Neural cell (in vitro differentiated cells): Measurements from ENCODE around the gene LPCAT1.

Source experiments
- EP300 ChIP-seq: fragments of 450-650 bp; conservative IDR thresholded peaks from 2 replicates; pipeline ENCODE4 v1.6.1; 2014; ENCODE audit warnings: antibody characterized with exemption, mild to moderate bottlenecking, moderate library complexity; ENCODE audit not compliant: poor library complexity, severe bottlenecking
- EZH2 ChIP-seq: fragments of 200-600, 300-800 bp; shearing (Covaris generic), sonication (generic); IDR thresholded peaks from 2 replicates; pipeline ENCODE4 v1.6.1; 2014; ENCODE audit warnings: antibody characterized with exemption, low read length, borderline replicate concordance, mild to moderate bottlenecking; ENCODE audit not compliant: insufficient read depth, poor library complexity, severe bottlenecking
- MXI1 ChIP-seq: fragments of 450-650 bp; conservative IDR thresholded peaks from 2 replicates; pipeline ENCODE4 v1.6.1; 2014; ENCODE audit warnings: antibody characterized with exemption, mild to moderate bottlenecking; ENCODE audit not compliant: poor library complexity, severe bottlenecking
- POLR2AphosphoS5 ChIP-seq: IDR thresholded peaks from 2 replicates; pipeline ENCODE4 v1.6.1; 2012
- RAD21 ChIP-seq: fragments of 450-650 bp; conservative IDR thresholded peaks from 2 replicates; pipeline ENCODE4 v1.6.1; 2014; ENCODE audit warnings: antibody characterized with exemption, mild to moderate bottlenecking, moderate library complexity
- SMC3 ChIP-seq: fragments of 450-650 bp; conservative IDR thresholded peaks from 2 replicates; pipeline ENCODE4 v1.6.1; 2014; ENCODE audit warnings: antibody characterized with exemption, mild to moderate bottlenecking, moderate library complexity; ENCODE audit not compliant: poor library complexity
- TAF1 ChIP-seq: IDR thresholded peaks from 2 replicates; pipeline ENCODE4 v1.6.1; 2012; ENCODE audit warnings: low read depth
- TF ChIP-seq, protein P1 (sequence below): fragments of 450-650 bp; IDR thresholded peaks from 2 replicates; pipeline ENCODE4 v1.5.1; 2014; ENCODE audit warnings: antibody characterized with exemption, mild to moderate bottlenecking, moderate library complexity; ENCODE audit not compliant: poor library complexity, severe bottlenecking
- TF ChIP-seq, protein P2 (sequence below): IDR thresholded peaks from 2 replicates; pipeline ENCODE4 v1.6.1; 2012; ENCODE audit warnings: borderline replicate concordance

DNA sequence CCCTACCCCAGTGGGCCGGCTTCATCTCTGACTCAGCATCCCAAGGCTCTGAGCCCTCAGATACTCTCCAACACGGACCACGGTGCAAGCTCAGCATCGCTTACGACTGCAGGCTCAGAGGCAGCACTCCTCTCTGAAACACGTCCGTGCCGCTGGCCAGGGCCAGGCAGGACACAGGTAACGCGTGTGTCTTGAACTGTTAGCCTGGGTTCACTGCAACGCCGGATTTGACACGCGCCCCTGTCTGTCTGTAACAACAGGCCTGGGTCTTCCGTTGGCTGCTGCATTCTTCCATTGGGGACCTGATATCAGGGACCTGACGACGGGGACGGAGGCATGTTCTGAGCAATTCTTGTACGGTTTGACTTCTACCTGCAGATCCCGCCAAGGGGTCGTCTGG lies 84.9 kb downstream of the LPCAT1 start:
- TF ChIP-seq SMC3 (no peak), TAF1 (no peak), RAD21 (no peak), EZH2 (no peak), EP300 (no peak), POLR2AphosphoS5 (no peak), MXI1 (no peak)
- TF ChIP-seq, protein P1, sequence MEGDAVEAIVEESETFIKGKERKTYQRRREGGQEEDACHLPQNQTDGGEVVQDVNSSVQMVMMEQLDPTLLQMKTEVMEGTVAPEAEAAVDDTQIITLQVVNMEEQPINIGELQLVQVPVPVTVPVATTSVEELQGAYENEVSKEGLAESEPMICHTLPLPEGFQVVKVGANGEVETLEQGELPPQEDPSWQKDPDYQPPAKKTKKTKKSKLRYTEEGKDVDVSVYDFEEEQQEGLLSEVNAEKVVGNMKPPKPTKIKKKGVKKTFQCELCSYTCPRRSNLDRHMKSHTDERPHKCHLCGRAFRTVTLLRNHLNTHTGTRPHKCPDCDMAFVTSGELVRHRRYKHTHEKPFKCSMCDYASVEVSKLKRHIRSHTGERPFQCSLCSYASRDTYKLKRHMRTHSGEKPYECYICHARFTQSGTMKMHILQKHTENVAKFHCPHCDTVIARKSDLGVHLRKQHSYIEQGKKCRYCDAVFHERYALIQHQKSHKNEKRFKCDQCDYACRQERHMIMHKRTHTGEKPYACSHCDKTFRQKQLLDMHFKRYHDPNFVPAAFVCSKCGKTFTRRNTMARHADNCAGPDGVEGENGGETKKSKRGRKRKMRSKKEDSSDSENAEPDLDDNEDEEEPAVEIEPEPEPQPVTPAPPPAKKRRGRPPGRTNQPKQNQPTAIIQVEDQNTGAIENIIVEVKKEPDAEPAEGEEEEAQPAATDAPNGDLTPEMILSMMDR, result no peak
- TF ChIP-seq, protein P2, sequence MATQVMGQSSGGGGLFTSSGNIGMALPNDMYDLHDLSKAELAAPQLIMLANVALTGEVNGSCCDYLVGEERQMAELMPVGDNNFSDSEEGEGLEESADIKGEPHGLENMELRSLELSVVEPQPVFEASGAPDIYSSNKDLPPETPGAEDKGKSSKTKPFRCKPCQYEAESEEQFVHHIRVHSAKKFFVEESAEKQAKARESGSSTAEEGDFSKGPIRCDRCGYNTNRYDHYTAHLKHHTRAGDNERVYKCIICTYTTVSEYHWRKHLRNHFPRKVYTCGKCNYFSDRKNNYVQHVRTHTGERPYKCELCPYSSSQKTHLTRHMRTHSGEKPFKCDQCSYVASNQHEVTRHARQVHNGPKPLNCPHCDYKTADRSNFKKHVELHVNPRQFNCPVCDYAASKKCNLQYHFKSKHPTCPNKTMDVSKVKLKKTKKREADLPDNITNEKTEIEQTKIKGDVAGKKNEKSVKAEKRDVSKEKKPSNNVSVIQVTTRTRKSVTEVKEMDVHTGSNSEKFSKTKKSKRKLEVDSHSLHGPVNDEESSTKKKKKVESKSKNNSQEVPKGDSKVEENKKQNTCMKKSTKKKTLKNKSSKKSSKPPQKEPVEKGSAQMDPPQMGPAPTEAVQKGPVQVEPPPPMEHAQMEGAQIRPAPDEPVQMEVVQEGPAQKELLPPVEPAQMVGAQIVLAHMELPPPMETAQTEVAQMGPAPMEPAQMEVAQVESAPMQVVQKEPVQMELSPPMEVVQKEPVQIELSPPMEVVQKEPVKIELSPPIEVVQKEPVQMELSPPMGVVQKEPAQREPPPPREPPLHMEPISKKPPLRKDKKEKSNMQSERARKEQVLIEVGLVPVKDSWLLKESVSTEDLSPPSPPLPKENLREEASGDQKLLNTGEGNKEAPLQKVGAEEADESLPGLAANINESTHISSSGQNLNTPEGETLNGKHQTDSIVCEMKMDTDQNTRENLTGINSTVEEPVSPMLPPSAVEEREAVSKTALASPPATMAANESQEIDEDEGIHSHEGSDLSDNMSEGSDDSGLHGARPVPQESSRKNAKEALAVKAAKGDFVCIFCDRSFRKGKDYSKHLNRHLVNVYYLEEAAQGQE, result no peak
